SK-N-SH (cell line): ENCODE results near the gene DGKI. TPM values are rescaled to one million over a fixed set of nuclear protein-coding genes. Genes with fewer than 3 reads are reported as not detected.

Experiments used
- CTCF ChIA-PET: fragments of 300-600, 350-600 bp; formaldehyde crosslinking; extraction: SDS; loops from one replicate; lab custom pipeline; 2021; lab: Yijun Ruan, JAX
- POLR2A ChIA-PET: fragments of 350-600 bp; sonication (Branson Sonifier 250); formaldehyde crosslinking; extraction: SDS; loops from one replicate; lab custom pipeline; 2020; ENCODE audit warnings: antibody characterized with exemption, inconsistent platforms; lab: Yijun Ruan, JAX
- DNase-seq: peaks from one replicate; pipeline ENCODE4 v3.0.0; 2012
- H2AFZ ChIP-seq: fragments of 200-600 bp; sonication (generic); 2 replicates; pipeline ENCODE4 v1.8.1; 2016; ENCODE audit warnings: antibody characterized with exemption, mild to moderate bottlenecking, low read depth
- H3F3A ChIP-seq: fragments of 200-600 bp; sonication (generic); replicated peaks from 2 replicates; pipeline ENCODE3; 2016; ENCODE audit warnings: antibody characterized with exemption, mild to moderate bottlenecking; ENCODE audit not compliant: insufficient read depth
- H3K27ac ChIP-seq, 2 experiments: fragments of 200-500 bp in 1 of 2; fragments of 200-600 bp in 1 of 2; sonication (Bioruptor generic) in 1 of 2; sonication (generic), shearing (Covaris generic) in 1 of 2; 2 replicates each; pipeline versions ENCODE4 v1.5.1 to v1.6.1; 2014 to 2016; ENCODE audit warnings: low read depth in 2 of 2, inconsistent platforms in 1 of 2, low read length in 1 of 2, mild to moderate bottlenecking in 1 of 2, mixed read lengths in 1 of 2
- H3K27me3 ChIP-seq: fragments of 200-600 bp; sonication (generic), shearing (Covaris generic); 2 replicates; pipeline ENCODE4 v1.6.1; 2016; ENCODE audit warnings: mixed run types; ENCODE audit not compliant: insufficient read depth
- H3K36me3 ChIP-seq, 2 experiments: fragments of 200-500 bp in 1 of 2; fragments of 200-600 bp in 1 of 2; sonication (Bioruptor generic) in 1 of 2; sonication (generic) in 1 of 2; replicated peaks in 1 of 2; 2 replicates each; pipeline versions ENCODE3 to v1.5.1; 2014 to 2016; ENCODE audit warnings: low read length in 1 of 2, mild to moderate bottlenecking in 1 of 2; ENCODE audit not compliant: insufficient read depth in 2 of 2, control insufficient read depth in 1 of 2
- H3K4me1 ChIP-seq, 2 experiments: fragments of 200-500 bp in 1 of 2; fragments of 200-600 bp in 1 of 2; sonication (Bioruptor generic) in 1 of 2; sonication (generic), shearing (Covaris generic) in 1 of 2; 2 replicates each; pipeline versions ENCODE4 v1.5.1 to v1.6.1; 2014 to 2016; ENCODE audit warnings: low read depth in 1 of 2, low read length in 1 of 2, mixed run types in 1 of 2; ENCODE audit not compliant: insufficient read depth in 2 of 2, control insufficient read depth in 1 of 2
- H3K4me2 ChIP-seq: fragments of 200-600 bp; sonication (generic), shearing (Covaris generic); 2 replicates; pipeline ENCODE4 v1.6.1; 2017; ENCODE audit warnings: mixed run types
- H3K4me3 ChIP-seq, 2 experiments: fragments of 200-500 bp in 1 of 2; fragments of 200-600 bp in 1 of 2; sonication (Bioruptor generic) in 1 of 2; sonication (generic), shearing (Covaris generic) in 1 of 2; 2 replicates each; pipeline versions ENCODE4 v1.5.1 to v1.8.1; 2014 to 2016; ENCODE audit warnings: low read depth in 2 of 2, inconsistent platforms in 1 of 2, low read length in 1 of 2, mild to moderate bottlenecking in 1 of 2, mixed read lengths in 1 of 2, moderate library complexity in 1 of 2
- H3K79me2 ChIP-seq: fragments of 200-600 bp; sonication (generic); 2 replicates; pipeline ENCODE4 v1.8.1; 2017; ENCODE audit warnings: mild to moderate bottlenecking; ENCODE audit not compliant: insufficient read depth
- H3K9ac ChIP-seq: fragments of 200-600 bp; sonication (generic); 2 replicates; pipeline ENCODE4 v1.6.1; 2017; ENCODE audit warnings: mixed run types
- H3K9me2 ChIP-seq: fragments of 200-600 bp; sonication (generic); 2 replicates; pipeline ENCODE4 v1.6.1; 2017; ENCODE audit warnings: mixed run types
- H3K9me3 ChIP-seq: fragments of 200-600 bp; sonication (generic); 2 replicates; pipeline ENCODE4 v1.6.1; 2017; ENCODE audit warnings: mixed run types, mild to moderate bottlenecking, moderate library complexity
- H4K20me1 ChIP-seq: fragments of 200-600 bp; sonication (generic); 2 replicates; pipeline ENCODE4 v1.6.1; 2017; ENCODE audit warnings: mild to moderate bottlenecking, mixed run types; ENCODE audit not compliant: insufficient read depth
- FOXJ3 ChIP-seq: sonication (generic); formaldehyde crosslinking; IDR thresholded peaks from 2 replicates; pipeline ENCODE4 v1.5.1; 2020; ENCODE audit warnings: mild to moderate bottlenecking, missing genetic modification reagents
- FOXM1 ChIP-seq: IDR thresholded peaks from 2 replicates; pipeline ENCODE4 v1.4.0; 2012; ENCODE audit warnings: low read depth, mild to moderate bottlenecking
- MEF2A ChIP-seq: IDR thresholded peaks from 2 replicates; pipeline ENCODE4 v1.4.0; 2012; ENCODE audit warnings: low read depth, borderline replicate concordance
- MXI1 ChIP-seq: IDR thresholded peaks from 2 replicates; pipeline ENCODE4 v1.6.1; 2012; ENCODE audit warnings: mild to moderate bottlenecking, low read depth, low read length, improper control_type of control experiment
- POLR2AphosphoS5 ChIP-seq: IDR thresholded peaks from 2 replicates; pipeline ENCODE4 v1.6.1; 2012; ENCODE audit warnings: low read depth, low read length
- RCOR1 ChIP-seq: fragments of 150-350 bp; IDR thresholded peaks from 2 replicates; pipeline ENCODE4 v1.6.1; 2017; ENCODE audit warnings: antibody characterized with exemption, low read length
- RFX5 ChIP-seq: IDR thresholded peaks from 2 replicates; pipeline ENCODE4 v1.6.1; 2012; ENCODE audit warnings: mild to moderate bottlenecking, improper control_type of control experiment, low read length
- RXRA ChIP-seq: IDR thresholded peaks from 2 replicates; pipeline ENCODE4 v1.4.0; 2012; ENCODE audit warnings: low read depth, mild to moderate bottlenecking, borderline replicate concordance
- SMC3 ChIP-seq: IDR thresholded peaks from 2 replicates; pipeline ENCODE4 v1.6.1; 2012; ENCODE audit warnings: low read depth, low read length, improper control_type of control experiment
- TAF1 ChIP-seq: IDR thresholded peaks from 2 replicates; pipeline ENCODE4 v1.6.1; 2012; ENCODE audit warnings: low read depth, mild to moderate bottlenecking, low read length, moderate library complexity, borderline replicate concordance
- TCF12 ChIP-seq: IDR thresholded peaks from 2 replicates; pipeline ENCODE4 v1.4.0; 2012
- YY1 ChIP-seq: IDR thresholded peaks from 2 replicates; pipeline ENCODE4 v1.4.0; 2012; ENCODE audit warnings: low read depth, mild to moderate bottlenecking
- WGBS: methylation state at CpG from one replicate; pipeline ENCODE4 v1.1.6; 2017; ENCODE audit warnings: low lambda C conversion rate; 5-methylcytosine and 5-hydroxymethylcytosine counted together
- polyA plus RNA-seq, 3 experiments: library from polyadenylated mRNA; depleted of rRNA; stranded (reverse); fragments of >200 nt; gene quantifications; 2 replicates each; pipeline ENCODE4 v1.2.3, GENCODE V29; 2012
- TF ChIP-seq, protein P1 (sequence below): IDR thresholded peaks from 2 replicates; pipeline ENCODE4; 2012
- TF ChIP-seq, protein P2 (sequence below): fragments of 150-350 bp; IDR thresholded peaks from 2 replicates; pipeline ENCODE4 v1.6.1; 2017; ENCODE audit warnings: antibody characterized with exemption, low read length, low read depth, borderline replicate concordance
- TF ChIP-seq, protein P3 (sequence below): fragments of 150-350 bp; IDR thresholded peaks from 2 replicates; pipeline ENCODE4 v1.6.1; 2016; ENCODE audit warnings: mild to moderate bottlenecking, low read depth, low read length
- TF ChIP-seq, protein P4 (sequence below): IDR thresholded peaks from 2 replicates; pipeline ENCODE4 v1.4.0; 2012; ENCODE audit warnings: low read depth, borderline replicate concordance
- TF ChIP-seq, protein P5 (sequence below): IDR thresholded peaks from 2 replicates; pipeline ENCODE4 v1.4.0; 2012; ENCODE audit warnings: low read depth

The DGKI gene
- polyA plus RNA-seq, 1 of the 3 experiments (the other 2 are of a cell fraction) = 1.3 TPM

DNA sequence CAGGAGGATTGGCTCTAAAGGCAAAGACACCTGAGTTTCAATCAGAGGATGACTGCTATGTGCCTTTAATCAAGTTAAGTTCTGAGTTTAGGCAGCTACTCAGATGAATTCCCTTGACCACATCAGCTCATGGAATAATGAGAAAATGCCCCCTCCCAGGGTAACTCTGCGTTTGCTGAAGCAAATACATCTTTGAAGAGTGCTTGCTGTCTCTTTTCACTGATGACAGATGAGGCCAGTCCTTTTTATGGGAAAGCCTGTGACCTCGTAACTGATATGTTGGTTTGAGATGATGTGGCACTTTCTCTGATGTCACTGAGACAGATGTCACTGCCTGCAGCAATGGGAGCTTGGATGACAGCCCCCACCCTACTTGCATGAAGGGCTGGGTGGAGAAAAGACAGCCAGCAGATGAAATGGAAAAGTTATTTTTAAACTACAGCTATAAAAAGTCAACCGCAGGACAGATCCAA is 43.7 kb upstream of the DGKI start:
- H3K79me2 ChIP-seq = peaks cover 18% of the 10 kb centered on the region
- H3K4me1 ChIP-seq = peaks cover 4 to 12% of the 10 kb centered on the region in 2 experiments; a peak in 2 of 4 replicates
- no peaks in the 10 kb centered on the region for H3K9me2 ChIP-seq
- H3K9ac ChIP-seq = no peak overlapping the region
- TF ChIP-seq POLR2AphosphoS5 (no peak), SMC3 (no peak), TCF12 (no peak), MEF2A (no peak), RCOR1 (no peak), FOXJ3 (no peak), MXI1 (no peak), RXRA (no peak), YY1 (no peak), TAF1 (no peak)
- TF ChIP-seq, protein P1, sequence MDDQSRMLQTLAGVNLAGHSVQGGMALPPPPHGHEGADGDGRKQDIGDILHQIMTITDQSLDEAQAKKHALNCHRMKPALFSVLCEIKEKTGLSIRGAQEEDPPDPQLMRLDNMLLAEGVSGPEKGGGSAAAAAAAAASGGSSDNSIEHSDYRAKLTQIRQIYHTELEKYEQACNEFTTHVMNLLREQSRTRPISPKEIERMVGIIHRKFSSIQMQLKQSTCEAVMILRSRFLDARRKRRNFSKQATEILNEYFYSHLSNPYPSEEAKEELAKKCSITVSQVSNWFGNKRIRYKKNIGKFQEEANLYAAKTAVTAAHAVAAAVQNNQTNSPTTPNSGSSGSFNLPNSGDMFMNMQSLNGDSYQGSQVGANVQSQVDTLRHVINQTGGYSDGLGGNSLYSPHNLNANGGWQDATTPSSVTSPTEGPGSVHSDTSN = no peak
- TF ChIP-seq, protein P2, sequence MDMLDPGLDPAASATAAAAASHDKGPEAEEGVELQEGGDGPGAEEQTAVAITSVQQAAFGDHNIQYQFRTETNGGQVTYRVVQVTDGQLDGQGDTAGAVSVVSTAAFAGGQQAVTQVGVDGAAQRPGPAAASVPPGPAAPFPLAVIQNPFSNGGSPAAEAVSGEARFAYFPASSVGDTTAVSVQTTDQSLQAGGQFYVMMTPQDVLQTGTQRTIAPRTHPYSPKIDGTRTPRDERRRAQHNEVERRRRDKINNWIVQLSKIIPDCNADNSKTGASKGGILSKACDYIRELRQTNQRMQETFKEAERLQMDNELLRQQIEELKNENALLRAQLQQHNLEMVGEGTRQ = no peak
- TF ChIP-seq, protein P3, sequence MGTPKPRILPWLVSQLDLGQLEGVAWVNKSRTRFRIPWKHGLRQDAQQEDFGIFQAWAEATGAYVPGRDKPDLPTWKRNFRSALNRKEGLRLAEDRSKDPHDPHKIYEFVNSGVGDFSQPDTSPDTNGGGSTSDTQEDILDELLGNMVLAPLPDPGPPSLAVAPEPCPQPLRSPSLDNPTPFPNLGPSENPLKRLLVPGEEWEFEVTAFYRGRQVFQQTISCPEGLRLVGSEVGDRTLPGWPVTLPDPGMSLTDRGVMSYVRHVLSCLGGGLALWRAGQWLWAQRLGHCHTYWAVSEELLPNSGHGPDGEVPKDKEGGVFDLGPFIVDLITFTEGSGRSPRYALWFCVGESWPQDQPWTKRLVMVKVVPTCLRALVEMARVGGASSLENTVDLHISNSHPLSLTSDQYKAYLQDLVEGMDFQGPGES = no peak
- TF ChIP-seq, protein P4, sequence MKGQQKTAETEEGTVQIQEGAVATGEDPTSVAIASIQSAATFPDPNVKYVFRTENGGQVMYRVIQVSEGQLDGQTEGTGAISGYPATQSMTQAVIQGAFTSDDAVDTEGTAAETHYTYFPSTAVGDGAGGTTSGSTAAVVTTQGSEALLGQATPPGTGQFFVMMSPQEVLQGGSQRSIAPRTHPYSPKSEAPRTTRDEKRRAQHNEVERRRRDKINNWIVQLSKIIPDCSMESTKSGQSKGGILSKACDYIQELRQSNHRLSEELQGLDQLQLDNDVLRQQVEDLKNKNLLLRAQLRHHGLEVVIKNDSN = no peak
- H4K20me1 ChIP-seq = no peaks in the 10 kb centered on the region
- no peak overlapping the region for H3K27ac ChIP-seq
- no peak overlapping the region for H2AFZ ChIP-seq
- no peaks in the 10 kb centered on the region for H3K27me3 ChIP-seq
- peaks cover 47 to 64% of the 10 kb centered on the region in 2 experiments for H3K36me3 ChIP-seq
- ChIA-PET CTCF (interaction anchor here (0.8 to 14.3 kb wide), 6 partner anchors 9 to 236 kb away, joined by 3 to 131 read pairs (median 6); no protein-coding TSS in a partner anchor), POLR2A (no interaction called here)
- no peak for DNase-seq
- H3K4me2 ChIP-seq = no peak overlapping the region
- no peaks in the 10 kb centered on the region for H3K9me3 ChIP-seq
- peaks cover 4% of the 10 kb centered on the region for H3F3A ChIP-seq
- WGBS = 88% methylated on average over 3 of the region's 3 CpGs
- no peak overlapping the region for H3K4me3 ChIP-seq

DNA sequence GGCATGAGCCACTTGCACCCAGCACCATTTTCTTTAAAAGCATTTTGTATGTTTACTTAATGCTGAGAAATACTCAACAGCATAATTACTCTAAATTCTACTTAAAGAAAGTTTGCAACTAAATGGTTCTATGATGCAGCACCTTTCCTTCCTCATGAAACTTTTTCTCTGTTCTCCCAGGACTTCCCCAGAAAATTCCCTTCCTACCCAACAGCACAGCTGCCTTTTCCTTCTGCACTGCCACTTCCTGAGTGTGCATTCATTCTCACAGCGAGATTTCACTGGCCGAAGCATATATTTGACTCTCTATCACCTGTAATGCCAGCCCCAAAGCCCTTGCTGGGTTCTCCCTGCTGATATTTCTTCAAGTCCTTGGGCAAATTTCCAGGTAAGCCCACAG is 41.5 kb upstream of the DGKI start:
- H2AFZ ChIP-seq = no peak overlapping the region
- no peaks in the 10 kb centered on the region for H4K20me1 ChIP-seq
- H3K9me3 ChIP-seq = no peaks in the 10 kb centered on the region
- H3K4me3 ChIP-seq = no peak overlapping the region
- H3F3A ChIP-seq = peaks cover 25% of the 10 kb centered on the region
- ChIA-PET POLR2A (no interaction called here), CTCF (interaction anchor here (0.7 to 14.3 kb wide), 5 partner anchors 9 to 282 kb away, joined by 3 to 131 read pairs (median 4); no protein-coding TSS in a partner anchor)
- H3K79me2 ChIP-seq = peaks cover 18% of the 10 kb centered on the region
- no peaks in the 10 kb centered on the region for H3K9me2 ChIP-seq
- H3K27ac ChIP-seq = no peak overlapping the region
- no peaks in the 10 kb centered on the region for H3K27me3 ChIP-seq
- peaks cover 4 to 20% of the 10 kb centered on the region in 2 experiments; a peak in 3 of 4 replicates for H3K4me1 ChIP-seq
- no peak for DNase-seq
- 93% methylated on average over 2 of the region's 2 CpGs for WGBS
- H3K4me2 ChIP-seq = no peak overlapping the region
- TF ChIP-seq MEF2A = no peak
- TF ChIP-seq, protein P5, sequence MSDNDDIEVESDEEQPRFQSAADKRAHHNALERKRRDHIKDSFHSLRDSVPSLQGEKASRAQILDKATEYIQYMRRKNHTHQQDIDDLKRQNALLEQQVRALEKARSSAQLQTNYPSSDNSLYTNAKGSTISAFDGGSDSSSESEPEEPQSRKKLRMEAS = no peak
- no peak for TF ChIP-seq FOXM1
- no peak for TF ChIP-seq RXRA
- no peak for TF ChIP-seq RFX5
- H3K36me3 ChIP-seq = peaks cover 41 to 62% of the 10 kb centered on the region in 2 experiments
- no peak overlapping the region for H3K9ac ChIP-seq
